ENCODE measurements around the gene CASP4. TPM values are rescaled to one million over a fixed set of nuclear protein-coding genes. Genes with fewer than 3 reads are reported as not detected.

CASP4 gene
- total and polyA plus RNA-seq, 2 of the 4 experiments (the other 2 are of a cell fraction) = 82.5 to 91.9 TPM

DNA sequence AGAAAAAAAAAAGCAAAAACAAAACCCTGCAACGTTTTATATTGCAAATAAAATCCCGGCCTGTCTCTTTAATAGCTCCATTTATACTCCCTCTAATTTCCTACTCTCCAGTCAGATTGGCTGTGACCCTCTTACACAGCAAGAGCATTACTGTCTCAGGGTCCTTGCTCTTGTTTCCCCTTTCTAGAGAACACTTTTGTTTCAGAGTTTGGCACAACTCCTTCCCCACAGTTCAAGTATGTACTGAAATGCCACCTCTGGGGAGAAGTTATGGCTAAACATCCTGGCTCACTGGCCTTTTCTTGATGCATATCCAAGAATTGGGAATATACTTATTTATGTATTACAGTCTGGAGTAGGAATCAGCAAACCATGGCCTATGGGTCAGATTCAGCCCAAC is 72.7 kb downstream of the CASP4 start:
- dilution Hi-C loops (cut with HindIII; ENCODE audit: low sequenced_read_pairs, unreplicated experiment) (no loop called here), intact Hi-C loops (cut with micrococcal nuclease) (no loop called here), in situ Hi-C loops (cut with MboI; ENCODE audit: low sequenced_read_pairs) (no loop called here)
- Histone ChIP-seq H4K5ac (ENCODE audit: low read depth, low read length) (no peak overlapping the region), H4K8ac (ENCODE audit: low read depth in 2 of 2, low read length in 2 of 2) (peak overlapping the region in 1 of 2 experiments; percentile 13; a peak in 1 of 4 replicates), H3K14ac (replicated peaks; ENCODE audit: low read depth, low read length) (peak overlapping the region; percentile 29; the same call in 1 of the 2 replicates), H3K18ac (ENCODE audit: low read depth, low read length) (peak overlapping the region; percentile 66; the same call in 1 of the 2 replicates), H2AFZ (replicated peaks; ENCODE audit: low read length, poor library complexity) (no peak overlapping the region), H2BK5ac (ENCODE audit: low read depth, low read length, poor library complexity, severe bottlenecking) (no peak overlapping the region), H3K9me1 (ENCODE audit: insufficient read depth, low read length) (peaks cover 8% of the 10 kb centered on the region; the same call in 1 of the 2 replicates), H3K23ac (ENCODE audit: low read depth, low read length) (0 out of 2 replicates have a peak overlapping the region, but pooled peaks have one; percentile 45), H3K9me3 (ENCODE audit: control insufficient read depth, insufficient read depth, low read length) (no peaks in the 10 kb centered on the region), H3K9ac (ENCODE audit: low read depth, low read length) (no peak overlapping the region), H3K4me3 (ENCODE audit: insufficient read depth, low read depth, low read length) (no peak overlapping the region), H3K4ac (ENCODE audit: low read depth, low read length) (peak overlapping the region; percentile 15; the same call in 1 of the 2 replicates), H3K4me1 (ENCODE audit: control insufficient read depth, insufficient read depth, low read length) (peaks cover 9% of the 10 kb centered on the region), H3K4me2 (ENCODE audit: low read depth, low read length) (peak overlapping the region; percentile 37; the same call in 1 of the 2 replicates), H3K27me3 (ENCODE audit: control insufficient read depth, insufficient read depth, low read length) (no peaks in the 10 kb centered on the region), H4K91ac (ENCODE audit: insufficient read depth, low read depth, low read length) (0 out of 2 replicates have a peak overlapping the region, but pooled peaks have one; percentile 43), H2AK9ac (replicated peaks; ENCODE audit: low read depth, low read length, poor library complexity) (no peak overlapping the region), H2AK5ac (ENCODE audit: low read depth, low read length) (no peak overlapping the region), H3K27ac (ENCODE audit: insufficient read depth, low read length) (no peak overlapping the region), H2BK20ac (ENCODE audit: low read depth, low read length) (peak overlapping the region; percentile 71; the same call in 1 of the 2 replicates), H3K56ac (ENCODE audit: extremely low read depth, insufficient read depth, low read length) (no peak overlapping the region), H2BK15ac (ENCODE audit: low read depth, low read length) (peak overlapping the region; percentile 24; the same call in 1 of the 3 replicates), H2BK120ac (ENCODE audit: low read depth, low read length) (peak overlapping the region; percentile 79), H4K20me1 (ENCODE audit: insufficient read depth, low read length) (no peaks in the 10 kb centered on the region), H3K79me1 (ENCODE audit: low read depth in 1 of 2, low read length in 2 of 2) (no peaks in the 10 kb centered on the region), H3K36me3 (ENCODE audit: control insufficient read depth, insufficient read depth, low read length) (no peaks in the 10 kb centered on the region)
- ATAC-seq (ENCODE audit: low read depth) (no peak), DNase-seq (no peak)
- CTCF ChIA-PET = interaction anchor here (0.6 kb wide), 1 partner anchor 32 kb away, joined by 5 read pairs; no protein-coding TSS in a partner anchor
- TF ChIP-seq, protein P1, sequence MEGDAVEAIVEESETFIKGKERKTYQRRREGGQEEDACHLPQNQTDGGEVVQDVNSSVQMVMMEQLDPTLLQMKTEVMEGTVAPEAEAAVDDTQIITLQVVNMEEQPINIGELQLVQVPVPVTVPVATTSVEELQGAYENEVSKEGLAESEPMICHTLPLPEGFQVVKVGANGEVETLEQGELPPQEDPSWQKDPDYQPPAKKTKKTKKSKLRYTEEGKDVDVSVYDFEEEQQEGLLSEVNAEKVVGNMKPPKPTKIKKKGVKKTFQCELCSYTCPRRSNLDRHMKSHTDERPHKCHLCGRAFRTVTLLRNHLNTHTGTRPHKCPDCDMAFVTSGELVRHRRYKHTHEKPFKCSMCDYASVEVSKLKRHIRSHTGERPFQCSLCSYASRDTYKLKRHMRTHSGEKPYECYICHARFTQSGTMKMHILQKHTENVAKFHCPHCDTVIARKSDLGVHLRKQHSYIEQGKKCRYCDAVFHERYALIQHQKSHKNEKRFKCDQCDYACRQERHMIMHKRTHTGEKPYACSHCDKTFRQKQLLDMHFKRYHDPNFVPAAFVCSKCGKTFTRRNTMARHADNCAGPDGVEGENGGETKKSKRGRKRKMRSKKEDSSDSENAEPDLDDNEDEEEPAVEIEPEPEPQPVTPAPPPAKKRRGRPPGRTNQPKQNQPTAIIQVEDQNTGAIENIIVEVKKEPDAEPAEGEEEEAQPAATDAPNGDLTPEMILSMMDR (conservative IDR thresholded peaks at IDR 0.05; ENCODE audit: low read depth, low read length) = no peak
- TF ChIP-seq RCOR1 (IDR thresholded peaks at IDR 0.05; ENCODE audit: insufficient replicate concordance, low read length) = no peak
- no peak for TF ChIP-seq BHLHE40 (IDR thresholded peaks at IDR 0.05; ENCODE audit: low read depth, low read length)
- TF ChIP-seq USF2 (IDR thresholded peaks at IDR 0.05; ENCODE audit: low read depth, low read length) = no peak
- TF ChIP-seq MAFK (IDR thresholded peaks at IDR 0.05; ENCODE audit: low read depth, low read length) = no peak
- no peak for TF ChIP-seq NFE2L2 (IDR thresholded peaks at IDR 0.05; ENCODE audit: low read depth, low read length)
- TF ChIP-seq CEBPB (IDR thresholded peaks at IDR 0.05; ENCODE audit: low read depth, low read length) = no peak
- no peak for TF ChIP-seq CHD1 (IDR thresholded peaks at IDR 0.05; ENCODE audit: low read depth, low read length)
- no peak for TF ChIP-seq FOS (IDR thresholded peaks at IDR 0.05; ENCODE audit: low read depth, low read length)
- no peak for TF ChIP-seq SMC3 (IDR thresholded peaks at IDR 0.05; ENCODE audit: low read depth, low read length)
- TF ChIP-seq POLR2A (IDR thresholded peaks at IDR 0.05; ENCODE audit: low read depth, low read length) = no peak
- no peak for TF ChIP-seq MXI1 (IDR thresholded peaks at IDR 0.05; ENCODE audit: borderline replicate concordance, low read depth, low read length)
- TF ChIP-seq MAZ (IDR thresholded peaks at IDR 0.05; ENCODE audit: borderline replicate concordance, low read depth, low read length) = no peak
- POLR2A ChIA-PET (ENCODE audit: unreplicated experiment) = interaction anchor here (0.7 kb wide), 1 partner anchor 537 kb away, joined by 5 read pairs; no protein-coding TSS in a partner anchor
- 33% methylated on average over 1 of the region's 2 CpGs; no CpG with 5 or more reads in 1 of the 2 experiments for WGBS, 2 experiments (ENCODE audit: extremely low coverage in 2 of 2, insufficient read length in 1 of 2)
- no TSS peak for BruUV-seq (replicated peaks)
